ENCODE data around the gene ERO1B.

Gene ERO1B

DNA sequence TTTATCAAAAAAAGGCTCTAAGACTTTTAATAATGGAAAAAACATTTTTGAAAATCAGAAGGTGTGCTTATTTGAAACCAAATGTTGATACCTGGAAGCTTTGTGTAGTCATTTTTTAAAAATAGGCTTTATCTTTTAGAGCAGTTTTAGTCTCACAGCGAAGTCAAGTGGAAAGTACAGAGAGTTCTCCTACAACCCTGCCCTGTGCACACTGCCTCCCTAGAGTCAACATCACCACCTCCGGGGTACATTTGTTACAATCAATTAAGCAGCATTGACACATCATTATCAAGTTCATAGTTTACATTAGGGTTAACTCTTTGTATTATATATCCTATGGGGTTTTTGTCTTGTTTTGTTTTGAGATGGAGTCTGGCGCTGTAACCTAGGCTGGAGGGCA lies 10.7 kb upstream of the ERO1B start:
- no peak for DNase-seq

GRCh38 chr1:236289492-236290131 lies 7.9 kb upstream of the ERO1B start:
- DNase-seq = no peak

DNA sequence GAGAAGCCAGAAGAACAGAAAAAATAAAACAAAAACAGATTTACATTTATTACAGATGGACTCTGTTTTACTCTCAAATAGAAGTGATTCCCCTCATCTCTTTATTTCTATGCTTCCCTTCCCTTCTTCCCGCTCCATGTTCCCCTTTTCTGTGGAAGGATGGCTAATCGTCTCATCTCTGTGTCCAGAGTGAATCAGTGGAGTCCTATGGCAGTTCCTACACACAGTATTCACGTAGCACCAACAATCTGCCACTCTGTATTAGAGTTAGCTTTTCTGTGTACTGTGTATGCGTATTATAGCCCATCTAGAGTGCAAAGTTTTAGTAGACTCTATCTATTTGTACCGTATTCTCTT lies 6.8 kb upstream of the ERO1B start:
- DNase-seq = no peak

DNA sequence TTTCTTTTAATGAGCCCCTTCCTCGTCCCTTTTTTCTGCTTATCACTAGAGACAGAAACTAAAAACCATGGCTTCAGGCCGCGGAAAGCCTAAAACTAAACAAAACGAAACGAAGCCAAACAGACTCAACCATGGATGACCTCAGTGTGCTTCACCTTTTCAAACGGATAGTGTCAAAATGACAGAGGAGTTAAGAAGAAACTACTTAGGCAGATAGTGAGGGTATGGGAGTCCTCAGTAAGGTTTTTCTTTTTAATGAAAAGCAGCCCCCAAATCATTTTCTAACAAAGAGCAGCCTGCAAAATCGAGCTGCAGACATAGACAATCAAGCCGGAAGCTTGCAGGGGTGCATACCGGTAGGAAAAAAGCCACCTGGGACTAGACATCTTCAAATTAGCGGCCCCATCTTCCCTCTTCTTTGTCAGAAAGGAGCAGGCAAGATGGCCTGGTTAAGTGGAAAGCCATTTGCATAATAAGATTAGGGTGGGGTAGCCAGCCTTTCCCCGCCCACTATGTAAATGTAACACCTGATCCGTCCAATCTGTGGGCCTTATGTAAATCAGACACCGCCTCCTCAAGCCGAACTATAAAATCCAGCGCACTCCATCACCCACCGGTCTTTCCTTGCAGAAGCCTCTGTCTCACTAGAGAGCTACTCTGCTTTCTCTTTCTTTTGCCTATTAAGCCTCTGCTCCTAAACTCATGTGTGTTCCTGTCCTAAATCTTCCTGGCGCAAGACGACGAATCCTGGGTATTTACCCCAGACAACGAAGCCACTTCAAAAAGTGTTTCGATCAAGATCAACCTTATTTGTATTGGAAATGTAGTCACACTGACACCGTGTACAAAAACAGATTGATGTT lies 6.2 kb upstream of the ERO1B start:
- no peak for DNase-seq

DNA sequence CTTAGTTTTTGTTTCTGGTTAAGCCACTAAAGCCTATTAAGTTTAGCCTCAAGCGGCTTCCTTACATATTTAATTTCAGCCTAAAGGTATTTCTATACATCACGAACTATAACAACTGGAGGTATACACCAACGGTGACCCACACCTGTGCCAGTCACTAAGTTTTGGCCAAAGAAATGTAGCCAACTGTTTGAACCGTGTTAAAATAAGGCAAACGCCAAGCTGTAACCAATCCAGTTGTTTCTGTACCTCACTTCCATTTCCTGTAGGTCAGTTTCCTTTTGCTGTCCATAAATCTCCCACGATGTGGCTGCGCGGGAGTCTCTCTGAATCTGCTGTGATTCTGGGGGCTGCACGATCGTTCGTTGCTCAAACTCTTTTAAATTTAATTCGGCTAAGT lies 5.6 kb upstream of the ERO1B start:
- no peak for DNase-seq

- no peak for DNase-seq
These were observed 2.5 kb upstream of the ERO1B start for GRCh38 chr1:236284291-236284721.

DNA sequence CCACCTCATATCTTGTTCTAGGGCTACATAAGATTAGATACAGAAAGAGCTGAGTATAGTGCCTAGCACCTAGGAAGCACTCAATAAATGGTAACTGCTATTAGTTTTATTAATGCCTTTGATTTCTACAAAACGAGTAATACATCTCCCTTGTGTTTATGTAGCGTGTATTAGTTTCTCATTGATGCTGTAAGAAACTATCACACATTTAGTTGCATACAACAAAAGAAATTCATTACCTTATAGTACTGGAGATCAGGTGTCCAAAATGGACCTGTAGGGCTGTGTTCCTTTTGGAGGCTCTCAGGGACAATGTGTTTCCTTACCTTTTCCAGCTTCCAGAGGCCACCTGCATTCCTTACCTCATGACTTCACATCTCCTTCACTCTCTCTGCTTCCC lies 961 bp upstream of the ERO1B start:
- no peak for DNase-seq

DNA sequence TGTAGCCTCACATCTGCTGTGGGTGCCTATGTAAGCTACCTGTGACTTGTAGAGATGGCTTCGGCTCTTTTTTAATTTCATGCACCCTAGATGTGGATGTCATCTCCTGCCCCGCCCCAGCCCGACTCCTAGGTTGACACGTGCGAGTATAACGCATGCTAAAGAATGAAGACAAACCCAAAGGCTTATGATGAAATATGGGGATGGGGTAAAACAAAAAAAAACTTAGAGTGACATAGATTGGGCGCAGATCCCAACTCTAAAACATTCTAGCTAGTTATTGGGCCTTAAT lies 613 bp upstream of the ERO1B start:
- DNase-seq = no peak

DNA sequence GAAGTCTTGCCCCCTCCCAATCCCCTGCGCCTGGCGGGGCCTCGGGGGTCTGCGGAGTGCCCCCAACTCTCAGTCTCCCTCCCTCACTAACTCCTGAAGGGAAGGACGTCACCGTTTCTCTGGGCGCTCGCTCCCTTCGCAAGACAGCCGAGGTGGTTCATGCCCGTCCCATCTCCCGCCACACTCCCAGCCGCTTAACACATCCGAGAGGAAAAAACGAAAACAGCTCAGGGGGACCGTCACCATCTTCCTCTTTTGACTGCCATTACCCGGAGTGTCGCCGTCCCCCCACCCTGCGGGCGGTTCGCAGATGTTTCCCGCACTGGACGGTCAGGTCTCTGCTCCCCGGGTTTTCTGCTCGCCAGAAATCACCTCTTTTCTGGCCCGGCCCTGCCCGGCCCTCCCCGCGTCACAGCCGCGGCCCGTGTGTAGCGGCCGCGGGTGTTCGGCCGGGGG lies 532 bp downstream of the ERO1B start:
- DNase-seq = no peak

DNA sequence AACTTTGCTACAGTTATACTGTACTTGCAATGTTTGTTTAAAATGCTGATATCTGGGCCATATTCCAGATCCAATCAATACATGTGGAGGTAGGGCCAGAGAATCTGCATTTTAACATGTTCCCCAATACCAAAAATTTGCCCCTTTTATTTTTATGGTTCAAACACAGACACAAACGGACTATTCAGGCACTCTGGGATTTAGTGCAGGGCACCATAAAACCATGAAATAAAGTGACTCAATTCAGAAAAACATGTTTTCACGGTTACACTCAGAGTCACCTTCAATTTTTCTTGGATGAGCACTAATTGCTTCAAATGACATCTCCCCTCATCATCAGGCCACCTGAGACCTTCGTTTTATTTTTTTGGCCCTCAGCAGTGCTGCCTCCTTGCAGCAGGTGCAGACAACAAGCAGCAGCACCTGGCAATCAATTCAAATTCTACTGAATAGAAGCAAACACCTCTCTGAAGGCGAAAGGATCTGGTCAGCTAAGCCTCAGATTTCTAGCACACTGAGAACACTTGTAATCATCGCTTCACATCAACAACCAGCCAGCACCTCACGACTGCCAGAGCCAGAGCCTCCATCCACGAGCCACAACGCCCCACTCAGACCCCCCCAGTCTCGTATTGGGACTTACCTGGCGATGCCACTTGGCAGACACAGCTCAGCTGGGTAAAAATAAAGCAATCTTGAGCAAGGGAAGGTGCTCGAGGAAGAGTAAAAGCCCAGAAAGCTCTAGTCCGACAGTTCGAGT lies 1.1 kb downstream of the ERO1B start:
- DNase-seq = peak; percentile 48

GRCh38 chr1:236275586-236275985 lies 6.2 kb downstream of the ERO1B start:
- no peak for DNase-seq

DNA sequence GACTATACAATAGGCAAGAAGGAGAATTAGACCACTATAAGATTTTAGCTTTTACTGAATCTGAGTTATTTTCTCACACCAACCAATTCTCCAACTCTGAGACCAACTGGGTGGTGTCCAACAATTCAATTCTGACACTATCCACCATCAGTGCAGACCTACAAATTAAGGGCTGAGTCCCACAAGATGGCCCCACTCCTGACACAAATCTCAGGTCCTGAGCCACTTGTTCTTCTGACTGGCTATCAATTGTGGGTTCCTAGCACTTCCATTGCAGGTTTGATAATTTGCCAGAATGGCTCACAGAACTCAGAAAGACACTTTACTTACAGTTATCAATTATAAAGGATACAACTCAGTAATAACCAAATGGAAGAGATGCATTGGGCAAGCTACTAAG lies 6.7 kb downstream of the ERO1B start:
- no peak for DNase-seq

DNA sequence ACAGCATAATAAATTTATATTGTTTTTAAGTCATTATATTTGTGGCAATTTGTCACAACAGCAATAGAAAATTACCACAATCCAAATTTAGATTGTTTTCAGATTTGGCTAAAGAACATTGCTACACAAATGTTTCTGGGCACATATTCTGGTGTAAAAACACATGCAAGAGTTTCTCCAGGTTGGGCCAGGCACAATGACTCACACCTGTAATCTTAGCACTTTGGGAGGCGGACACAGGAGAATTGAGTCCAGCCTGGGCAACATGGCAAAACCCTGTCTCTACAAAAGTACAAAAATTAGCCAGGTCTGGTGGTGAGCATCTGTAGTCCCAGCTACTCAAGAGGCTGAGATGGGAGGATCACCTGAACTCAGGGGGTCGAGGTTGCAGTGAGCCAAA lies 8.4 kb downstream of the ERO1B start:
- no peak for DNase-seq

DNA sequence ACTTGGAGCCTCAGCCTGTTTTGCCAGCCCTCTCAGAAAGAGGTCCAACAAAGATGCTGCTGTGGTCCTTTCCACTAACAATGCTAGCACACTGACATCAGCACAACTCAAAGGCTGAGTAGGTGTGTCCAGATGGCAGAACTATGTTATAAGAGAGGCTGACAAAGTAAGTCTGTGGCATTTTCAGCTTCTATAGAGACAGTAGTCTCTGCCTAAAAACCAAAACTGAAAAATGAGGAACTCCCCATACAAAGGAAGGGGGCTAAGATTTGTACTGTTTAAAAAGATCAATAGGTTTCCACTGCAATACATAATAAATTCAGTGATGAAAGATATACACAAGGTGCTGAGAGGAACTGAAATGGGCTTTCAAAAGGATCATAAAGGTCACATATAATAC lies 12.3 kb downstream of the ERO1B start:
- no peak for DNase-seq

GRCh38 chr1:236261898-236262297 lies 19.9 kb downstream of the ERO1B start:
- no peak for DNase-seq

- DNase-seq = no peak
These were observed 20.7 kb downstream of the ERO1B start for GRCh38 chr1:236261033-236261432.

GRCh38 chr1:236259043-236259442 lies 22.7 kb downstream of the ERO1B start:
- DNase-seq = no peak

GRCh38 chr1:236258114-236258622 lies 23.6 kb downstream of the ERO1B start:
- no peak for DNase-seq

- DNase-seq = no peak
These were observed 24.5 kb downstream of the ERO1B start for GRCh38 chr1:236257216-236257615.

DNA sequence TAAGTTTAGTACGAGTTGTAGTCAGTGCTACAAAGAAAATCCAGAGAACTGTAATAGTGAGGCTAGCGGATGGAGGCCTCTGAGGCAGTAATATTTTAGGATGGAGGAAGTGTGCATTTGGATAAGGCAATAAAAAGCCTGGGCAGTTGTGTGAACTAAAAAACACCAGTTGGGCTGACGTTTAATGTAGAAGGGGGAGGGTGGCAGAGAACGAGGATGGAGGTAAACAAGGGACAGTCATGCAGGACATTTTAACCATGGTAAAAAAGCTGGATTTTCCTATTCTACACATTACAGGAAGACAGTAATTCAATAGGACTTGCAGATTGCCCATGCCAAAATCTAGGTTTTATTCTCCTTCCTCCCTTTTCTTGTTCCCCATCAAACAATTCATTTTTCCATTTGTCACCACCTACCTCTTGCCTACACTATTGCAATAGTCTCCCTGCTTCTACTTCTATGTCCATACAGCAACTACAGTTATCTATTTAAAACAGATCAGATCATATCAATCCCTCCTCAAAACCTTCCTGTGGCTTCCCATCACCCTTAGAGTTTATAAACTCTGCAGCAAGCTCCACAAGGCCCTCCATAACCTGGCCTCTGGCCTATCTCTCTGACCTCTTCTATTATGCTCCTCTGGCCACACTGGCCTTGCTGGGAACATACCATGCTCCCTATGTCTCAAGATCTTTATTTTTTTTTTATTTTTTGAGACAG lies 27.7 kb downstream of the ERO1B start:
- DNase-seq = no peak

DNA sequence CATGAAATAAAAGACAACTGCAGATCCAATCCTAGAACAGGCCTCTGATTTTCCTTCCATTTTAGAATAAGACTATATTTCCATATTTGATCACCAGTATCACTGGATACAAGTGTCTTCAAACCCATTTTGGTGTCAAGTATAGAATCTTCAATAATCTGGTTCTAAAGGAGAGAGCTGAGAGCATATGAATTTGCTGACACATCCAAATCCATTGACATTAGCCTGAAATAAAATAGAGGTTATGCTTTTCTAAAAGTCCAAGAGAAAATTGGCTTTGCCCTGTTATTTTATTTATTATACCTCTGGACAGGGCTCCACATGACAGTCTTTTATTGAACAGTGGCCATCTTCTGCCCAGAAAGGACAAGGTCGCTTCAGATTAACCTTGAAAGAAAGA lies 28.6 kb downstream of the ERO1B start:
- DNase-seq = no peak

DNA sequence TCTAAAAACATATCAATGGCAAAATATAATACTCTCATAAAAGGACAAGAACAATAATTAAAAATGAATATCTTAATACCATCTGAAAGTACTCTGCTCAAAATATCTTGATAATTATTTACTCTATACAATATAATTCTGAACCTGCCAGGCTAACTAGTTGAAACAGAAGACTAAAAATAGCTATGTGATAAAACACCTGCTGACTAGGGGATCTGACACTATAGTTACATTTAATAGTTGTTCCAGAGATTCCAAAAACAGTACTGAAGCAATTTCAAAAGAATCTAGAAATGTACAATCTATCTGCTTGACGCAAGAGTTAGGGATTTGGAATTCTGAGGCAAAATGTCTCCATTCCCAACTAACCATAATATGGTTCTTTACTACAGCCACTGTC lies 30.2 kb downstream of the ERO1B start:
- DNase-seq = no peak

DNA sequence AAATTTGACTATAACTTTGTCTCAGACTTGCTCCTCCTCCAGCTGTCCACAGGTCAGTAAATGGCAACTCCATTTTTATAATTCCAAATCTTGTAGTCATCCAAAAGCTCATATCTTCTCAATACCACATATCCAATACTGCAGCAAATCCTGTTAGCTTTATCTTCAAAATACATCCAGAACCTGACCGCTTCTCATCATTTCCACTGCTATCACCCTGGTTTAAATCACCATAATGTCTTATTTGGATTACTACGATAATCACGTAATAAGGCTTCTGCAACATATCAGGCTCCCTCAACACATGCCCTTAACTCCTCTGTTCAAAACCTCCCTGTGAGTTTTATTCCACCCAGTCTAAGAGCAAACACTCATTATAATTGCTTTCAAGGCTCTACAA lies 34.5 kb downstream of the ERO1B start:
- DNase-seq = no peak

All from NCI-H187 treated with DMSO at 0.1 percent for 48 hours (cell line).